Measurements from ENCODE around the gene SQSTM1.

DNA sequence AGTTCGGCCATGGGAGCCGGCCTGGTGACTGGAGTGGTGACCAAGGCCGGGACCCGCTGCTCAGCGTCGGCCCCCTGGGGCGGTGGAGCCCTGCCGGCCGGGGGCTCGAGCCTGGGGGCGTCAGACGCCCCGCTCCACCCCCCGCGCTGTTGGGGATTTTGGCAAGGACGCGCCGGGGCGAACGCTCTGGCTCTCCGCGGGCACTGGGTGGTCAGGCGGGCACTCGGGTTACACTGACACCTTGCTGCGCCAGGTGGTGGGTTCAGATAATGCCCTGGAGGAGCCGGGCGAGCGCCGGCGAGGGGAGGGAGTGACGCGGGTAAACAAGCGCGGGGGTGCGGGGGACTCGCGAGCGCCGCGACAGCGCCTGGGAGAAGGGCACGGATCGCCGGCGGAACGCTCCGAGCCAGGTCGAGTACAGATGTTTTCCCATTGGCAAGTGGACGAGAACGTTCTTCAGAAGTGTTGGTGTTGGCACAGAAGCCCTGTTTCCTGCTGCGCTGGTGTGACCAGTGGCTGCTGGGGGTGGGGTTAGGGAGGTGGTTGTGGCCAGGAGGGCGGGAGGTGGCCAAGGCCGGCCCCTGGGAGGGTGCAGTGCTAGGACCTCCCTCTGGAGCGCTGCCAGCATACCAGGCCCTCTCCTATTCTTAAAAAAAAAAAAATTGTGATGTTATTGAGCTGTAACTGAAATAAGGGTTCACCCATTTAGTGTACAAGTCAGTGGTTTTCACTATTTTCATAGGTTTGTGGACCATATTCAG lies 773 bp downstream of the SQSTM1 start:
- TF ChIP-seq, protein P1, sequence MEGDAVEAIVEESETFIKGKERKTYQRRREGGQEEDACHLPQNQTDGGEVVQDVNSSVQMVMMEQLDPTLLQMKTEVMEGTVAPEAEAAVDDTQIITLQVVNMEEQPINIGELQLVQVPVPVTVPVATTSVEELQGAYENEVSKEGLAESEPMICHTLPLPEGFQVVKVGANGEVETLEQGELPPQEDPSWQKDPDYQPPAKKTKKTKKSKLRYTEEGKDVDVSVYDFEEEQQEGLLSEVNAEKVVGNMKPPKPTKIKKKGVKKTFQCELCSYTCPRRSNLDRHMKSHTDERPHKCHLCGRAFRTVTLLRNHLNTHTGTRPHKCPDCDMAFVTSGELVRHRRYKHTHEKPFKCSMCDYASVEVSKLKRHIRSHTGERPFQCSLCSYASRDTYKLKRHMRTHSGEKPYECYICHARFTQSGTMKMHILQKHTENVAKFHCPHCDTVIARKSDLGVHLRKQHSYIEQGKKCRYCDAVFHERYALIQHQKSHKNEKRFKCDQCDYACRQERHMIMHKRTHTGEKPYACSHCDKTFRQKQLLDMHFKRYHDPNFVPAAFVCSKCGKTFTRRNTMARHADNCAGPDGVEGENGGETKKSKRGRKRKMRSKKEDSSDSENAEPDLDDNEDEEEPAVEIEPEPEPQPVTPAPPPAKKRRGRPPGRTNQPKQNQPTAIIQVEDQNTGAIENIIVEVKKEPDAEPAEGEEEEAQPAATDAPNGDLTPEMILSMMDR (conservative IDR thresholded peaks at IDR 0.05; ENCODE audit: low read depth, low read length), result 0 out of 2 replicates have a peak, but pooled peaks have one; percentile 9
- no peak for TF ChIP-seq EZH2 (IDR thresholded peaks at IDR 0.05; ENCODE audit: borderline replicate concordance, low read depth, low read length, poor library complexity, severe bottlenecking)

Measured in A673 (cell line).